Chondrocyte (in vitro differentiated cells): ENCODE measurements around the gene FUCA1. TPM values are rescaled to one million over a fixed set of nuclear protein-coding genes. Genes with fewer than 3 reads are reported as not detected.
"Not testable (repeated sequence)": the region's sequence is repeated elsewhere in the genome, so short reads cannot be mapped to it uniquely, and the experiment has no call there.

Experiments
- DNase-seq: peaks from one replicate; pipeline ENCODE4 v3.0.0; 2021; ENCODE audit warnings: mixed read lengths, low spot score
- H3K27ac Mint-ChIP-seq: one replicate; pipeline ENCODE4 v1.8.0; 2021; ENCODE audit warnings: mild to moderate bottlenecking, moderate library complexity, mixed read lengths; ENCODE audit not compliant: unreplicated experiment
- H3K27me3 Mint-ChIP-seq: 2 replicates; pipeline ENCODE4 v1.8.0; 2021; ENCODE audit warnings: low read depth, mixed read lengths
- H3K36me3 Mint-ChIP-seq: 2 replicates; pipeline ENCODE4 v1.8.0; 2021; ENCODE audit warnings: low read depth, mixed read lengths
- H3K4me1 Mint-ChIP-seq: 2 replicates; pipeline ENCODE4 v1.8.0; 2021; ENCODE audit warnings: low read depth, mild to moderate bottlenecking, mixed read lengths
- H3K4me3 Mint-ChIP-seq: one replicate; pipeline ENCODE4 v1.8.0; 2021; ENCODE audit warnings: mild to moderate bottlenecking, moderate library complexity, mixed read lengths; ENCODE audit not compliant: unreplicated experiment
- H3K9me3 Mint-ChIP-seq: 2 replicates; pipeline ENCODE4 v1.8.0; 2021; ENCODE audit warnings: low read depth, mixed read lengths
- CTCF ChIP-seq: fragments of 200-600 bp; sonication (generic); IDR thresholded peaks from 2 replicates; pipeline ENCODE4 v1.5.0; 2021; ENCODE audit warnings: antibody characterized with exemption, mild to moderate bottlenecking, moderate library complexity
- total RNA-seq: library from RNA; stranded (reverse); gene quantifications from 3 replicates; pipeline ENCODE4 v1.2.1, GENCODE V29; 2021

FUCA1 gene
- total RNA-seq, 1 donor from 2014 or later = 15.6 TPM

DNA sequence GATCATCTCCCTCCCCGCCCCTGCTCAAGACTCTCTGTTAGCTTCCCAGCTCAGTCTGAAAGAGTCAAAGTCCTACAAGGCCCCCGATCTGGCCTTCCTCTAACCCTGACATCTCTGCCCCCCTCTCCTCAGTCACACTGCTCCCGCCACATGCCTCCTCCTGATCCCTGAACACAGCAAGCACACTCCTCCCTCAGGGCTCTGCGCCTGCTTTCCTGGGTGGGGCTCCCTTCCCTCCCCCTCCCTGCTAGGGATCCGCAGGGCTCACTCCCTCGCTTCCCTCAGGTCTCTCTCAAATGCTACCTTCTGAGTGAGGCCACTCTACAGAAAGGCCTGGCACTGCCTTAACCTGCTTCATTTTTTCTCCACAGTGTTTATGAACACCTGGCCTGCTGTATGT, 61.8 kb downstream of the FUCA1 start:
- TF ChIP-seq CTCF = no peak
- Mint-ChIP-seq H3K4me3 (no peak overlapping the region), H3K27ac (no peak overlapping the region), H3K36me3 (peaks cover 3% of the 10 kb centered on the region), H3K9me3 (no peaks in the 10 kb centered on the region), H3K4me1 (peaks cover 1% of the 10 kb centered on the region), H3K27me3 (no peaks in the 10 kb centered on the region)
- no peak for DNase-seq

GRCh38 chr1:23805025-23805424, 63.1 kb downstream of the FUCA1 start:
- no peaks in the 10 kb centered on the region for H3K27me3 Mint-ChIP-seq
- DNase-seq = no peak
- H3K4me3 Mint-ChIP-seq = no peak overlapping the region
- no peaks in the 10 kb centered on the region for H3K9me3 Mint-ChIP-seq
- H3K4me1 Mint-ChIP-seq = peaks cover 4% of the 10 kb centered on the region
- TF ChIP-seq CTCF = no peak
- peaks cover 3% of the 10 kb centered on the region for H3K36me3 Mint-ChIP-seq
- H3K27ac Mint-ChIP-seq = no peak overlapping the region

DNA sequence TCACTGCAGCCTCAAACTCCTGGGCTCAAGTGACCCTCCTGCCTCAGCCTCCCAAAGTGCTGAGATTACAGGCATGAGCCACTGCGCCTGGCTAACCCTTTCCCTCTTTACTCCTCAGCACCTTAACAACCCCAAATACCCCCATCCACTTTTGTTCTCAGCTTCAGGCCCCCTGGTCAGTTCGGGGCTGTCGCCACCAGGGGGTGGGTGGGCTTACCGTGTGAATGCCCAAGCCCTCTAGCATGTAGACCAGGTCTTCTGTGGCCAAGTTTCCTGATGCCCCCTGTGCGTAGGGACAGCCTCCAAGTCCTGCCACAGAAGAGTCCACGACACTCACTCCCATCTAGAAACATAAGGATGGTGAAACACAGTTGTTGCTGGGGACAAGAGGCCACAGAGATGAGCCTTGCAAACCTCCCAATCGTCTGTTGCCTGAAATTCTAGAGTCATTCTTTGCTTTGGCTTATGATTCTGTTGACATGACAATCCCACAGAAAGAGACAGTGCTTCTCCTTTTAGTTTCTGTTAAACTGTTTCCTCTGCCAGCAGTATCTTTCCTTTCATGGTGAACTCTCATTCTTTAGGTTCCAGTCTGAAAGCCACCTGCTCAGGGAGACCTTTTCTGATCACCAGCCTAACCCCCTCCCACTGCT, 63.8 kb downstream of the FUCA1 start:
- Mint-ChIP-seq H3K27me3 (no peaks in the 10 kb centered on the region), H3K27ac (no peak overlapping the region)
- TF ChIP-seq CTCF = peak; percentile 49

GRCh38 chr1:23803674-23804073, 64.4 kb downstream of the FUCA1 start:
- no peaks in the 10 kb centered on the region for H3K9me3 Mint-ChIP-seq
- peaks cover 14% of the 10 kb centered on the region for H3K4me1 Mint-ChIP-seq
- DNase-seq = no peak
- no peak for TF ChIP-seq CTCF
- H3K27ac Mint-ChIP-seq = no peak overlapping the region
- H3K27me3 Mint-ChIP-seq = no peaks in the 10 kb centered on the region
- H3K4me3 Mint-ChIP-seq = no peak overlapping the region
- peaks cover 3% of the 10 kb centered on the region for H3K36me3 Mint-ChIP-seq

More for the DNA sequence above, 63.8 kb downstream of the FUCA1 start:
- H3K36me3 Mint-ChIP-seq = peaks cover 3% of the 10 kb centered on the region
- H3K4me1 Mint-ChIP-seq = peaks cover 10% of the 10 kb centered on the region
- no peaks in the 10 kb centered on the region for H3K9me3 Mint-ChIP-seq
- H3K4me3 Mint-ChIP-seq = no peak overlapping the region
- no peak for DNase-seq

DNA sequence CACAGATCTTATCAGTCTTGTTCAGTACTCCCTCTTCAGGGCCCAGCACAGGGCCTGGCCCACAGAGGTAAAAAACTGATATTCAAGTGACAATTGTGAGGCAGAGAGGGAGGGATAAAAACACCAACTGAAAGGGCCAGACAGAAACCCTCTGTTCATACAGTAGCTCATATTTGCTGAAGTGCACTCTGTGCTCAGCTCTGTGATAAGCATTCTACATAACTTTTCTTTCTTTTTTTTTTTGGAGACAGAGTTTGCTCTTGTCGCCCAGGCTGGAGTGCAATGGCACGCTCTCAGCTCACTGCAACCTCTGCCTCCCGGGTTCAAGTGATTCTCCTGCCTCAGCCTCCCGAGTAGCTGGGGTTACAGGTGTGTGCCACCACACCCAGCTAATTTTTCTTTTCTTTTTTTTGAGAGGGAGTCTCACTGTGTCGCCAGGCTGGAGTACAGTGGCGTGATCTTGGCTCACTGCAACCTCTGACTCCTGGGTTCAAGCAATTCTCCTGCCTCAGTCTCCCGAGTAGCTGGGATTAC, 65.2 kb downstream of the FUCA1 start:
- peaks cover 14% of the 10 kb centered on the region for H3K4me1 Mint-ChIP-seq
- H3K4me3 Mint-ChIP-seq, DNase-seq, H3K27ac Mint-ChIP-seq, H3K27me3 Mint-ChIP-seq, H3K9me3 Mint-ChIP-seq, H3K36me3 Mint-ChIP-seq: not testable (repeated sequence)

- H3K27ac Mint-ChIP-seq = no peak overlapping the region
- DNase-seq = no peak
- no peak for TF ChIP-seq CTCF
- no peaks in the 10 kb centered on the region for H3K36me3 Mint-ChIP-seq
- H3K4me3 Mint-ChIP-seq = no peak overlapping the region
- no peaks in the 10 kb centered on the region for H3K27me3 Mint-ChIP-seq
- peaks cover 14% of the 10 kb centered on the region for H3K4me1 Mint-ChIP-seq
- no peaks in the 10 kb centered on the region for H3K9me3 Mint-ChIP-seq
Observed at GRCh38 chr1:23801876-23802275, 66.2 kb downstream of the FUCA1 start.
